Ascending aorta (tissue), 2 donors: ENCODE data around the gene NOS1AP. TPM values are rescaled to one million over a fixed set of nuclear protein-coding genes. Genes with fewer than 3 reads are reported as not detected.

Experiments used
- DNase-seq, 2 donors: peaks; one replicate each; pipeline ENCODE4 v3.0.0-alpha.2; 2019; ENCODE audit warnings: low spot score in 2 of 2
- H3K27ac ChIP-seq, 2 donors: fragments of 200-600 bp; sonication (generic); one replicate each; pipeline ENCODE4 v1.5.1; 2016 to 2017; ENCODE audit warnings: mild to moderate bottlenecking in 1 of 2
- H3K27me3 ChIP-seq: fragments of 200-600 bp; sonication (generic); one replicate; pipeline ENCODE4 v1.5.1; 2017
- H3K36me3 ChIP-seq, 2 donors: fragments of 200-600 bp; sonication (generic); one replicate each; pipeline ENCODE4 v1.5.1; 2016
- H3K4me1 ChIP-seq, 2 donors: fragments of 200-600 bp; sonication (generic); one replicate each; pipeline ENCODE4 v1.5.1; 2016 to 2017; ENCODE audit warnings: mild to moderate bottlenecking in 1 of 2
- H3K4me3 ChIP-seq, 2 donors: fragments of 200-600 bp; sonication (generic); one replicate each; pipeline ENCODE4 v1.5.1; 2016 to 2017; ENCODE audit warnings: mild to moderate bottlenecking in 1 of 2
- H3K9me3 ChIP-seq, 2 donors: fragments of 200-600 bp; sonication (generic); one replicate each; pipeline ENCODE4 v1.5.1; 2016
- intact Hi-C: fragments of 100-400 bp; cut with DNase I; formaldehyde crosslinking; loops from one replicate; pipeline ENCODE4 v1.15.1; 2023
- total RNA-seq: library from RNA; depleted of rRNA; stranded (reverse); fragments of >200 nt; gene quantifications from one replicate; pipeline ENCODE4 v1.1.0, GENCODE V29; 2016
- TF ChIP-seq, protein P1 (sequence below), 3 experiments: fragments of 200-600 bp in 2 of 3; fragments of 450-650 bp in 1 of 3; sonication (generic) in 2 of 3; IDR thresholded peaks; one replicate each; pipeline ENCODE4 v1.5.1; 2016 to 2019; ENCODE audit warnings: antibody characterized with exemption in 3 of 3, mild to moderate bottlenecking in 1 of 3, moderate library complexity in 1 of 3

Gene NOS1AP
- total RNA-seq, 1 donor from 2014 or later, result 5.0 TPM

DNA sequence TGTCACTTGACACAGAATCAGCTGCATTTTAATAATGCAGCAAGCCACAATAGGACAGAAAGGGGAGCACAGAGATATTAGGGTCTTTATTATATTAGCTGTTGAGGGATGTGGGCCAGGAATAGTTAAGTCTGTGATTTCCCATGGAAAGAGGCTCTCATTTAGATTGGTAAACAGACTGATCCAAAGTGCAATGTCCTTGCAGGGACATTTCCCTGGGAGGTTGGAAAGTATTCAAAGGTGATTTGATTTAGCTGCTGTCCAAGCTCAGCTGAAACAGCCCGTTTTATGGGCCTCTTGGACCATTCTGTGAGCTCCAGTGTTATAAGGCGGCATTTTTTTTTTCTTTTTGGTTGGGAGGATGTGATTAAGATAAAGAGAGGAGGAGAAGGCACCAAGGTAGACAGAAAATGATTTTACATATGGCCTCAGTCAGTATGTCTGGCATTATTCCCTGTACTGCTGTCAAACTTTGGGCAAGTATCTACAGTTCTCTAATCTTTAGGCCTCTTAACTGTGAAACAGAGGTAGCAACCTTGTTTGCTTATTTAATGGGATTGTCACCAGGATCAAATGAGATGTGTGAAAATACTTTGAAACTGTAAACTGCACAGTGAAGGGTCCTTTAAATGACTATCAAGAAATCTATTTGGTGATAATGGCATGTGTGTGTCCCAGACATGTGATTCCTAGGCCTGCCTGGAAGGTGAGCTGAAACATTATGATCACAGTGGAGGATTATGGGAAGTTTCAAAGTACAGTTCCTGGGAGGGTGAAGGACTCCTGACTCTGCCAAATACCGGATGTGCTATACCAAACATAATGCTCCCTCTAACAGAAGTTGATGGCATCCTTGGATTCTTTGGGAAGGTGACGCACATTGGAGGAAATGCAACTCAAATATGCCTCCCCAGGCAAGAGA lies 62.2 kb downstream of the NOS1AP start:
- Histone ChIP-seq H3K36me3 (no peaks in the 10 kb centered on the region), H3K9me3 (no peaks in the 10 kb centered on the region), H3K27me3 (no peaks in the 10 kb centered on the region), H3K4me3 (no peak overlapping the region), H3K27ac (no peak overlapping the region), H3K4me1 (peaks cover 0 to 6% of the 10 kb centered on the region in 2 donors)
- no peak for DNase-seq
- TF ChIP-seq, protein P1, sequence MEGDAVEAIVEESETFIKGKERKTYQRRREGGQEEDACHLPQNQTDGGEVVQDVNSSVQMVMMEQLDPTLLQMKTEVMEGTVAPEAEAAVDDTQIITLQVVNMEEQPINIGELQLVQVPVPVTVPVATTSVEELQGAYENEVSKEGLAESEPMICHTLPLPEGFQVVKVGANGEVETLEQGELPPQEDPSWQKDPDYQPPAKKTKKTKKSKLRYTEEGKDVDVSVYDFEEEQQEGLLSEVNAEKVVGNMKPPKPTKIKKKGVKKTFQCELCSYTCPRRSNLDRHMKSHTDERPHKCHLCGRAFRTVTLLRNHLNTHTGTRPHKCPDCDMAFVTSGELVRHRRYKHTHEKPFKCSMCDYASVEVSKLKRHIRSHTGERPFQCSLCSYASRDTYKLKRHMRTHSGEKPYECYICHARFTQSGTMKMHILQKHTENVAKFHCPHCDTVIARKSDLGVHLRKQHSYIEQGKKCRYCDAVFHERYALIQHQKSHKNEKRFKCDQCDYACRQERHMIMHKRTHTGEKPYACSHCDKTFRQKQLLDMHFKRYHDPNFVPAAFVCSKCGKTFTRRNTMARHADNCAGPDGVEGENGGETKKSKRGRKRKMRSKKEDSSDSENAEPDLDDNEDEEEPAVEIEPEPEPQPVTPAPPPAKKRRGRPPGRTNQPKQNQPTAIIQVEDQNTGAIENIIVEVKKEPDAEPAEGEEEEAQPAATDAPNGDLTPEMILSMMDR (IDR thresholded peaks at IDR 0.05), result no peak
- intact Hi-C loops, result no loop called here

DNA sequence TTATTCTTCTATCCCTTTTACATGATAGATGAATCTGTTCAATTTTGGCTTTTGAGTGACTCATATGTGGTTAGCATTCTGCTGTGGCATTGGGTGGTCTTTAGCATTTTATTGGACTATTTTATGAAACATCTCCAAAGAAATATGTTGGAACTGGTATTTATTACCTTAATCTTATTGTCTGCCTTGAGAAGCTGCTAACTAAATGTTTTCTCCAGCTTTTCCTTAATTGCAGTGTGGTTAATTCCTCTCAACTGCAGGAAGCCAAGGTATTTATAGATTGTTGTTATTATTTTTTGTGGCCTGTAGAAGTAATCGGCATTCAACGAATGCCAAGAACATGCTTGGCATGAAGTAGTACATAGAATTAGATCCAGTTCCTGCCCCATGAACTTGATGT lies 64.1 kb downstream of the NOS1AP start:
- H3K4me3 ChIP-seq, result no peak overlapping the region
- H3K36me3 ChIP-seq, result no peaks in the 10 kb centered on the region
- no peak for DNase-seq
- peaks cover 0 to 11% of the 10 kb centered on the region in 2 donors for H3K4me1 ChIP-seq
- H3K9me3 ChIP-seq, result no peaks in the 10 kb centered on the region
- intact Hi-C loops, result no loop called here
- H3K27me3 ChIP-seq, result no peaks in the 10 kb centered on the region
- H3K27ac ChIP-seq, result no peak overlapping the region
- TF ChIP-seq, protein P1 (IDR thresholded peaks at IDR 0.05), result no peak

DNA sequence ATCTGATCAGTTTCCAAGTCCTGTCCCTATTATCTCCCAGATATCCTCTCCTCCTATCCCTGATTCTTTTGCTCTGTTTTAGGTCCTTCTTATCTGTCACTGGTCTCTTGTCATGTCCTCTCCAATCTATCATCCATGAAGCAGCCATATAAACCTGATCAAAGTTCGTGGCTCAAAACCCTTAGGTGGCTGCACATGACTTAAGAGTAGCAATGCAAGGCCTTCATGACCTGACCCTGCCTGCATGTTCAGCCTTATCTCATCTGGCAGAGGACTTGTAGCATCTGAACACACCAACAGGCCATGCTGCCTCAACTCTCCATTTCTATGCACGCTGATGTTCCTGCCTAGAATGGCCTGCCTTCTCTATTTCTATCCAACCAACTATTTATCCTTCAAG lies 65.2 kb downstream of the NOS1AP start:
- peaks cover 0 to 11% of the 10 kb centered on the region in 2 donors for H3K4me1 ChIP-seq
- no peaks in the 10 kb centered on the region for H3K27me3 ChIP-seq
- H3K4me3 ChIP-seq, result no peak overlapping the region
- TF ChIP-seq, protein P1 (IDR thresholded peaks at IDR 0.05), result no peak
- H3K36me3 ChIP-seq, result no peaks in the 10 kb centered on the region
- no peak for DNase-seq
- H3K27ac ChIP-seq, result no peak overlapping the region
- intact Hi-C loops, result no loop called here
- no peaks in the 10 kb centered on the region for H3K9me3 ChIP-seq

DNA sequence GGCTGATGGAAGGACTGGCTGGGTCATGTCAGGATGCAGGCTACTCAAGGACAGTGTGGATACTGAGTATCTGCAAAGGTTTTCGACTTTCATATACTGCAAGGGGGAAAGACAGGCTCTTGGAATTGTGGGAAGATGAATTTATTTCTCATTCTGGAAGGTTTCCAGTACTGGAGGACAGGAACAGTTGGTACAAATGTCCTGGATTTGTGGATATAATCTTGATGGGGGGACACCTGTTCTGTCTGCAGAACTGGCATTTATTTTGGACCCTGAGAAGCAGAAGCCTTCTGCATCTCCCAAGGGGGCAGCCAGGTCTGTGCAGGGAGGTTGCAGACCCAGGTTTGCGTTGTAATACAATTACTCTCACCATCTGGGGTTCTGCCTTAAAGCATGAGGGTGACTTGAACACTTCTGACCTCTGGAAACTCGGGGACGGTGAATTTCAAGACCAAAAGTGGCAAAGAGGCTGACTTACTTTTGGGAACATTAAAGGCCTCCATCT lies 65.8 kb downstream of the NOS1AP start:
- intact Hi-C loops, result no loop called here
- no peaks in the 10 kb centered on the region for H3K27me3 ChIP-seq
- TF ChIP-seq, protein P1 (IDR thresholded peaks at IDR 0.05), result no peak
- no peak for DNase-seq
- H3K36me3 ChIP-seq, result no peaks in the 10 kb centered on the region
- H3K4me3 ChIP-seq, result no peak overlapping the region
- no peak overlapping the region for H3K27ac ChIP-seq
- no peaks in the 10 kb centered on the region for H3K9me3 ChIP-seq
- H3K4me1 ChIP-seq, result peaks cover 0 to 11% of the 10 kb centered on the region in 2 donors

DNA sequence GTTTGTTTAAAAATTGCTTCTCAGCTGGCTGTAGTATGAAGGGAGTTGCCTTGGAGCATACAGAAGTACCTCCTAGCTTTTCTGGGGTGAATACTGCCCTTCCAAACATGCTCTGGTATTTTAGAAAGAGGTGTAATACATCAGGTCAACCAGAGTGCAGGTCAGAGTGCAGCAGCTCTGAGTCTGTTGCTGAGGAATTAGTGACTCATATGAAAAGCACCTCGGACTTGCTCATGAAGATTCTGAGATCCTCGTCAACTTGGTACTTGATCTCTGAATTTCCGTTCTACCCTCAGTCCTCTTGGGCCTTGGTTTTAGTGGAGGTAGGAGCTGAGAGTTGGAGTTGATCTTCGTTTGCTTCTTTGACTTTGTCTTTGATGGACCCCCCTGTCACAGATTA lies 67.3 kb downstream of the NOS1AP start:
- Histone ChIP-seq H3K36me3 (no peaks in the 10 kb centered on the region), H3K4me1 (peaks cover 0 to 8% of the 10 kb centered on the region in 2 donors), H3K27me3 (no peaks in the 10 kb centered on the region), H3K4me3 (no peak overlapping the region), H3K27ac (no peak overlapping the region), H3K9me3 (no peaks in the 10 kb centered on the region)
- TF ChIP-seq, protein P1 (IDR thresholded peaks at IDR 0.05), result no peak
- DNase-seq, result no peak
- intact Hi-C loops, result no loop called here
